GM23338 (cell line): ENCODE measurements around the gene NHS. TPM values are rescaled to one million over a fixed set of nuclear protein-coding genes. Genes with fewer than 3 reads are reported as not detected.

Experiments
- ATAC-seq: fragments of 200-7000 bp; cut with Tn5 transposase; 3 replicates; pipeline ENCODE4 v1.9.1; 2020
- DNase-seq: peaks from one replicate; pipeline ENCODE4 v3.0.0-alpha.2; 2015; ENCODE audit warnings: low spot score
- H2AFZ ChIP-seq: fragments of 200-600 bp; sonication (generic); 2 replicates; pipeline ENCODE4 v1.8.0; 2016; ENCODE audit warnings: antibody characterized with exemption, mild to moderate bottlenecking, moderate library complexity
- H3F3A ChIP-seq: fragments of 200-600 bp; sonication (generic); replicated peaks from 2 replicates; pipeline ENCODE4 v1.8.0; 2017; ENCODE audit warnings: antibody characterized with exemption, mixed run types, low read depth
- H3K27ac ChIP-seq: fragments of 200-600 bp; sonication (generic); 2 replicates; pipeline ENCODE4 v1.6.1; 2016; ENCODE audit warnings: low read depth
- H3K27me3 ChIP-seq: fragments of 200-600 bp; sonication (generic); 2 replicates; pipeline ENCODE4 v1.8.0; 2016; ENCODE audit warnings: mild to moderate bottlenecking, mixed run types, moderate library complexity; ENCODE audit not compliant: insufficient read depth
- H3K36me3 ChIP-seq: fragments of 200-600 bp; sonication (generic); 2 replicates; pipeline ENCODE4 v1.8.0; 2016; ENCODE audit warnings: mild to moderate bottlenecking; ENCODE audit not compliant: insufficient read depth
- H3K4me1 ChIP-seq: fragments of 200-600 bp; sonication (generic); 2 replicates; pipeline ENCODE4 v1.8.0; 2016; ENCODE audit warnings: mild to moderate bottlenecking, moderate library complexity; ENCODE audit not compliant: insufficient read depth
- H3K4me2 ChIP-seq: fragments of 200-600 bp; sonication (generic); 2 replicates; pipeline ENCODE4 v1.7.1; 2017; ENCODE audit warnings: mixed run types
- H3K4me3 ChIP-seq: fragments of 200-600 bp; sonication (generic); 2 replicates; pipeline ENCODE4 v1.6.1; 2016; ENCODE audit warnings: mixed run types
- H3K79me2 ChIP-seq: fragments of 200-600 bp; sonication (generic); replicated peaks from 2 replicates; pipeline ENCODE4 v1.8.0; 2017; ENCODE audit warnings: mild to moderate bottlenecking; ENCODE audit not compliant: insufficient read depth
- H3K9me2 ChIP-seq: fragments of 200-600 bp; sonication (generic); 2 replicates; pipeline ENCODE4 v1.8.0; 2017; ENCODE audit not compliant: insufficient read depth
- H4K20me1 ChIP-seq: fragments of 200-600 bp; sonication (generic); replicated peaks from 2 replicates; pipeline ENCODE4 v1.8.0; 2017; ENCODE audit warnings: mild to moderate bottlenecking; ENCODE audit not compliant: insufficient read depth
- H3K27ac Mint-ChIP-seq: 2 replicates; pipeline ENCODE4 v1.8.0; 2020; ENCODE audit warnings: inconsistent platforms, mild to moderate bottlenecking, moderate library complexity, mixed read lengths
- H3K27me3 Mint-ChIP-seq: 3 replicates; pipeline ENCODE4 v1.8.0; 2022; ENCODE audit warnings: low read depth, mild to moderate bottlenecking, moderate library complexity, mixed read lengths, inconsistent platforms; ENCODE audit not compliant: insufficient read depth, poor library complexity
- H3K36me3 Mint-ChIP-seq: 3 replicates; pipeline ENCODE4 v1.8.0; 2021; ENCODE audit warnings: low read depth, mild to moderate bottlenecking, inconsistent platforms, moderate library complexity, mixed read lengths
- H3K4me1 Mint-ChIP-seq: 3 replicates; pipeline ENCODE4 v1.8.0; 2020; ENCODE audit warnings: mild to moderate bottlenecking, inconsistent platforms, mixed read lengths
- H3K4me3 Mint-ChIP-seq: 3 replicates; pipeline ENCODE4 v1.8.0; 2021; ENCODE audit warnings: moderate library complexity, mild to moderate bottlenecking, inconsistent platforms, mixed read lengths
- H3K9me3 Mint-ChIP-seq: 3 replicates; pipeline ENCODE4 v1.8.0; 2020; ENCODE audit warnings: moderate library complexity, mild to moderate bottlenecking, inconsistent platforms, mixed read lengths
- CREB1 ChIP-seq: fragments of 250-450 bp; sonication (Bioruptor Pico); IDR thresholded peaks from 2 replicates; pipeline ENCODE4 v1.5.0; 2020; ENCODE audit warnings: low read depth, mild to moderate bottlenecking, moderate library complexity
- ETS1 ChIP-seq: IDR thresholded peaks from 2 replicates; pipeline ENCODE4 v1.6.1; 2016; ENCODE audit warnings: antibody characterized with exemption
- EZH2 ChIP-seq: fragments of 200-600 bp; sonication (generic); IDR thresholded peaks from one replicate; pipeline ENCODE4 v1.8.0; 2017; ENCODE audit warnings: antibody characterized with exemption, mild to moderate bottlenecking, low read depth; ENCODE audit not compliant: unreplicated experiment
- EZH2phosphoT487 ChIP-seq: fragments of 200-600 bp; sonication (generic); IDR thresholded peaks from one replicate; pipeline ENCODE4 v1.8.1; 2018; ENCODE audit warnings: antibody characterized with exemption; ENCODE audit not compliant: unreplicated experiment
- JUNB ChIP-seq: IDR thresholded peaks from one replicate; pipeline ENCODE4 v1.6.1; 2016; ENCODE audit warnings: antibody characterized with exemption; ENCODE audit not compliant: unreplicated experiment
- NANOG ChIP-seq: IDR thresholded peaks from 2 replicates; pipeline ENCODE4 v1.6.1; 2016; ENCODE audit warnings: antibody characterized with exemption, borderline replicate concordance
- POLR2AphosphoS5 ChIP-seq: IDR thresholded peaks from 2 replicates; pipeline ENCODE4 v1.6.1; 2016; ENCODE audit warnings: antibody characterized with exemption, low read depth
- REST ChIP-seq: IDR thresholded peaks from one replicate; pipeline ENCODE4 v1.6.1; 2018; ENCODE audit warnings: antibody characterized with exemption; ENCODE audit not compliant: unreplicated experiment
- STAT1 ChIP-seq: IDR thresholded peaks from one replicate; pipeline ENCODE4 v1.6.1; 2016; ENCODE audit warnings: antibody characterized with exemption; ENCODE audit not compliant: unreplicated experiment
- ZNF114 ChIP-seq: fragments of 250-450 bp; sonication (Bioruptor Pico); IDR thresholded peaks from 2 replicates; pipeline ENCODE4 v1.5.0; 2020; ENCODE audit warnings: mild to moderate bottlenecking, moderate library complexity
- ZNF331 ChIP-seq: fragments of 250-450 bp; sonication (Bioruptor Pico); IDR thresholded peaks from 2 replicates; pipeline ENCODE4 v1.5.0; 2020; ENCODE audit warnings: low read depth, mild to moderate bottlenecking, moderate library complexity
- polyA plus RNA-seq: library from polyadenylated mRNA; unstranded; fragments of >200 nt; fragmentation: Nextera tagmentation; extraction: Ambion mirVana; gene quantifications from 2 replicates; pipeline ENCODE4 v1.2.1, GENCODE V29; 2016
- total RNA-seq: library from RNA; depleted of rRNA; stranded (reverse); fragments of >200 nt; shearing (Covaris generic); gene quantifications from 2 replicates; pipeline ENCODE4 v1.2.3, GENCODE V29; 2014
- TF ChIP-seq, protein P1 (sequence below): fragments of 250-450 bp; sonication (Bioruptor Pico); IDR thresholded peaks from 2 replicates; pipeline ENCODE4 v1.5.0; 2020; ENCODE audit warnings: mild to moderate bottlenecking, moderate library complexity
- TF ChIP-seq, protein P2 (sequence below), 2 experiments: fragments of 200-600 bp in 1 of 2; sonication (generic) in 1 of 2; conservative IDR thresholded peaks; 2 replicates each; pipeline versions ENCODE4 v1.5.1 to v1.6.1; 2016 to 2017; ENCODE audit warnings: antibody characterized with exemption in 2 of 2, low read depth in 2 of 2, mild to moderate bottlenecking in 2 of 2, moderate library complexity in 1 of 2

Gene NHS
- total and polyA plus RNA-seq, 2 experiments from 2014 or later = 1.8 to 8.2 TPM

- no peak for TF ChIP-seq NANOG
- TF ChIP-seq, protein P1, sequence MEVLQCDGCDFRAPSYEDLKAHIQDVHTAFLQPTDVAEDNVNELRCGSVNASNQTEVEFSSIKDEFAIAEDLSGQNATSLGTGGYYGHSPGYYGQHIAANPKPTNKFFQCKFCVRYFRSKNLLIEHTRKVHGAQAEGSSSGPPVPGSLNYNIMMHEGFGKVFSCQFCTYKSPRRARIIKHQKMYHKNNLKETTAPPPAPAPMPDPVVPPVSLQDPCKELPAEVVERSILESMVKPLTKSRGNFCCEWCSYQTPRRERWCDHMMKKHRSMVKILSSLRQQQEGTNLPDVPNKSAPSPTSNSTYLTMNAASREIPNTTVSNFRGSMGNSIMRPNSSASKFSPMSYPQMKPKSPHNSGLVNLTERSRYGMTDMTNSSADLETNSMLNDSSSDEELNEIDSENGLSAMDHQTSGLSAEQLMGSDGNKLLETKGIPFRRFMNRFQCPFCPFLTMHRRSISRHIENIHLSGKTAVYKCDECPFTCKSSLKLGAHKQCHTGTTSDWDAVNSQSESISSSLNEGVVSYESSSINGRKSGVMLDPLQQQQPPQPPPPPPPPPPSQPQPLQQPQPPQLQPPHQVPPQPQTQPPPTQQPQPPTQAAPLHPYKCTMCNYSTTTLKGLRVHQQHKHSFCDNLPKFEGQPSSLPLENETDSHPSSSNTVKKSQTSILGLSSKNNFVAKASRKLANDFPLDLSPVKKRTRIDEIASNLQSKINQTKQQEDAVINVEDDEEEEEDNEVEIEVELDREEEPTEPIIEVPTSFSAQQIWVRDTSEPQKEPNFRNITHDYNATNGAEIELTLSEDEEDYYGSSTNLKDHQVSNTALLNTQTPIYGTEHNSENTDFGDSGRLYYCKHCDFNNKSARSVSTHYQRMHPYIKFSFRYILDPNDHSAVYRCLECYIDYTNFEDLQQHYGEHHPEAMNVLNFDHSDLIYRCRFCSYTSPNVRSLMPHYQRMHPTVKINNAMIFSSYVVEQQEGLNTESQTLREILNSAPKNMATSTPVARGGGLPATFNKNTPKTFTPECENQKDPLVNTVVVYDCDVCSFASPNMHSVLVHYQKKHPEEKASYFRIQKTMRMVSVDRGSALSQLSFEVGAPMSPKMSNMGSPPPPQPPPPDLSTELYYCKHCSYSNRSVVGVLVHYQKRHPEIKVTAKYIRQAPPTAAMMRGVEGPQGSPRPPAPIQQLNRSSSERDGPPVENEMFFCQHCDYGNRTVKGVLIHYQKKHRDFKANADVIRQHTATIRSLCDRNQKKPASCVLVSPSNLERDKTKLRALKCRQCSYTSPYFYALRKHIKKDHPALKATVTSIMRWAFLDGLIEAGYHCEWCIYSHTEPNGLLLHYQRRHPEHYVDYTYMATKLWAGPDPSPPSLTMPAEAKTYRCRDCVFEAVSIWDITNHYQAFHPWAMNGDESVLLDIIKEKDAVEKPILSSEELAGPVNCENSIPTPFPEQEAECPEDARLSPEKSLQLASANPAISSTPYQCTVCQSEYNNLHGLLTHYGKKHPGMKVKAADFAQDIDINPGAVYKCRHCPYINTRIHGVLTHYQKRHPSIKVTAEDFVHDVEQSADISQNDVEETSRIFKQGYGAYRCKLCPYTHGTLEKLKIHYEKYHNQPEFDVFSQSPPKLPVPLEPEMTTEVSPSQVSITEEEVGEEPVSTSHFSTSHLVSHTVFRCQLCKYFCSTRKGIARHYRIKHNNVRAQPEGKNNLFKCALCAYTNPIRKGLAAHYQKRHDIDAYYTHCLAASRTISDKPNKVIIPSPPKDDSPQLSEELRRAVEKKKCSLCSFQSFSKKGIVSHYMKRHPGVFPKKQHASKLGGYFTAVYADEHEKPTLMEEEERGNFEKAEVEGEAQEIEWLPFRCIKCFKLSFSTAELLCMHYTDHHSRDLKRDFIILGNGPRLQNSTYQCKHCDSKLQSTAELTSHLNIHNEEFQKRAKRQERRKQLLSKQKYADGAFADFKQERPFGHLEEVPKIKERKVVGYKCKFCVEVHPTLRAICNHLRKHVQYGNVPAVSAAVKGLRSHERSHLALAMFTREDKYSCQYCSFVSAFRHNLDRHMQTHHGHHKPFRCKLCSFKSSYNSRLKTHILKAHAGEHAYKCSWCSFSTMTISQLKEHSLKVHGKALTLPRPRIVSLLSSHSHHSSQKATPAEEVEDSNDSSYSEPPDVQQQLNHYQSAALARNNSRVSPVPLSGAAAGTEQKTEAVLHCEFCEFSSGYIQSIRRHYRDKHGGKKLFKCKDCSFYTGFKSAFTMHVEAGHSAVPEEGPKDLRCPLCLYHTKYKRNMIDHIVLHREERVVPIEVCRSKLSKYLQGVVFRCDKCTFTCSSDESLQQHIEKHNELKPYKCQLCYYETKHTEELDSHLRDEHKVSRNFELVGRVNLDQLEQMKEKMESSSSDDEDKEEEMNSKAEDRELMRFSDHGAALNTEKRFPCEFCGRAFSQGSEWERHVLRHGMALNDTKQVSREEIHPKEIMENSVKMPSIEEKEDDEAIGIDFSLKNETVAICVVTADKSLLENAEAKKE (CRISPR knock-in tag) = no peak
- no peak for TF ChIP-seq ZNF114
- no peak for TF ChIP-seq ZNF331 (CRISPR knock-in tag)
- TF ChIP-seq, protein P2, sequence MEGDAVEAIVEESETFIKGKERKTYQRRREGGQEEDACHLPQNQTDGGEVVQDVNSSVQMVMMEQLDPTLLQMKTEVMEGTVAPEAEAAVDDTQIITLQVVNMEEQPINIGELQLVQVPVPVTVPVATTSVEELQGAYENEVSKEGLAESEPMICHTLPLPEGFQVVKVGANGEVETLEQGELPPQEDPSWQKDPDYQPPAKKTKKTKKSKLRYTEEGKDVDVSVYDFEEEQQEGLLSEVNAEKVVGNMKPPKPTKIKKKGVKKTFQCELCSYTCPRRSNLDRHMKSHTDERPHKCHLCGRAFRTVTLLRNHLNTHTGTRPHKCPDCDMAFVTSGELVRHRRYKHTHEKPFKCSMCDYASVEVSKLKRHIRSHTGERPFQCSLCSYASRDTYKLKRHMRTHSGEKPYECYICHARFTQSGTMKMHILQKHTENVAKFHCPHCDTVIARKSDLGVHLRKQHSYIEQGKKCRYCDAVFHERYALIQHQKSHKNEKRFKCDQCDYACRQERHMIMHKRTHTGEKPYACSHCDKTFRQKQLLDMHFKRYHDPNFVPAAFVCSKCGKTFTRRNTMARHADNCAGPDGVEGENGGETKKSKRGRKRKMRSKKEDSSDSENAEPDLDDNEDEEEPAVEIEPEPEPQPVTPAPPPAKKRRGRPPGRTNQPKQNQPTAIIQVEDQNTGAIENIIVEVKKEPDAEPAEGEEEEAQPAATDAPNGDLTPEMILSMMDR (conservative IDR thresholded peaks at IDR 0.05; ENCODE audit: low read depth in 2 of 2) = no peak
- no peak for TF ChIP-seq STAT1
- TF ChIP-seq EZH2 = no peak
- TF ChIP-seq REST = no peak
- no peak for TF ChIP-seq ETS1
- TF ChIP-seq CREB1 (CRISPR knock-in tag) = no peak
- TF ChIP-seq POLR2AphosphoS5 = no peak
- no peak for TF ChIP-seq EZH2phosphoT487
- TF ChIP-seq JUNB = no peak
- ATAC-seq = no peak
- Mint-ChIP-seq H3K9me3 (no peaks in the 10 kb centered on the region), H3K27ac (no peak overlapping the region), H3K4me1 (peaks cover 18% of the 10 kb centered on the region), H3K36me3 (no peaks in the 10 kb centered on the region), H3K4me3 (no peak overlapping the region), H3K27me3 (peaks cover 6% of the 10 kb centered on the region)
- no peak for DNase-seq
- H3K27ac ChIP-seq = no peak overlapping the region
- H3K27me3 ChIP-seq = no peaks in the 10 kb centered on the region
- H3K4me3 ChIP-seq = no peak overlapping the region
- no peaks in the 10 kb centered on the region for H4K20me1 ChIP-seq
- no peak overlapping the region for H2AFZ ChIP-seq
- no peaks in the 10 kb centered on the region for H3K36me3 ChIP-seq
- H3K4me2 ChIP-seq = no peak overlapping the region
- peaks cover 12% of the 10 kb centered on the region; the same call in 1 of the 2 replicates for H3K4me1 ChIP-seq
- no peaks in the 10 kb centered on the region for H3F3A ChIP-seq
- no peaks in the 10 kb centered on the region for H3K79me2 ChIP-seq
- H3K9me2 ChIP-seq = no peaks in the 10 kb centered on the region
Observed at GRCh38 chrX:17370191-17370590, 4.8 kb upstream of the NHS start.
